A549 (cell line): ENCODE data around the gene SPTLC2. TPM values are rescaled to one million over a fixed set of nuclear protein-coding genes. Genes with fewer than 3 reads are reported as not detected.

ENCODE experiments used
- ATAC-seq, 2 experiments: fragments of 200-7000 bp in 1 of 2; fragments of >200 bp in 1 of 2; cut with Nextera tagmentation in 1 of 2; cut with Tn5 transposase in 1 of 2; 3 replicates each; pipeline versions ENCODE4 v1.8.0 to v1.9.1; 2018 to 2020; ENCODE audit warnings: mild to moderate bottlenecking in 1 of 2, moderate library complexity in 1 of 2
- CTCF ChIA-PET: fragments of 300-600 bp; sonication (Branson Sonifier 250); formaldehyde crosslinking; extraction: SDS; loops from one replicate; lab custom pipeline; 2021; ENCODE audit warnings: antibody characterized with exemption, inconsistent platforms; lab: Yijun Ruan, JAX
- POLR2A ChIA-PET: fragments of 350-600 bp; formaldehyde crosslinking; extraction: SDS; loops from one replicate; lab custom pipeline; 2021; ENCODE audit warnings: antibody characterized with exemption, inconsistent platforms; lab: Yijun Ruan, JAX
- DNase-seq, 2 experiments: peaks; one replicate each; pipeline versions ENCODE4 v3.0.0 to v3.0.0-alpha.2; 2011 to 2016; ENCODE audit warnings: low read depth in 1 of 2, low spot score in 1 of 2
- FAIRE-seq: peaks from 2 replicates; lab custom pipeline; 2011; peaks lifted over from hg19 to GRCh38; lab: Jason Lieb, UNC
- H3K27ac ChIP-seq, 2 experiments: fragments of >200 bp; sonication (Bioruptor Twin); formaldehyde crosslinking; 3 replicates each; pipeline ENCODE4 v1.5.1; 2016 to 2017
- H3K4me1 ChIP-seq: fragments of >200 bp; sonication (Bioruptor Twin); formaldehyde crosslinking; 3 replicates; pipeline ENCODE4 v1.6.1; 2016
- H3K4me2 ChIP-seq: fragments of >200 bp; sonication (Bioruptor Twin); formaldehyde crosslinking; 3 replicates; pipeline ENCODE4 v1.6.1; 2016
- H3K4me3 ChIP-seq: fragments of >200 bp; sonication (Bioruptor Twin); formaldehyde crosslinking; 3 replicates; pipeline ENCODE4 v1.5.1; 2016
- H3K9me3 ChIP-seq: fragments of >200 bp; sonication (Bioruptor Twin); formaldehyde crosslinking; 3 replicates; pipeline ENCODE4 v1.6.1; 2016
- ATOH8 ChIP-seq: fragments of 250-450 bp; sonication (Bioruptor Pico); IDR thresholded peaks from 2 replicates; pipeline ENCODE4 v1.5.0; 2020; ENCODE audit warnings: low read depth, mild to moderate bottlenecking, moderate library complexity
- CBX2 ChIP-seq: fragments of 200-600 bp; sonication (generic); IDR thresholded peaks from 2 replicates; pipeline ENCODE4 v1.6.1; 2016; ENCODE audit warnings: low read depth, mild to moderate bottlenecking, borderline replicate concordance
- CHD4 ChIP-seq: fragments of 200-600 bp; sonication (generic); IDR thresholded peaks from 2 replicates; pipeline ENCODE4 v1.6.1; 2016; ENCODE audit warnings: antibody characterized with exemption, mild to moderate bottlenecking, borderline replicate concordance
- E2F6 ChIP-seq: IDR thresholded peaks from 2 replicates; pipeline ENCODE4 v1.6.1; 2012; ENCODE audit warnings: low read depth, borderline replicate concordance
- ELK1 ChIP-seq: fragments of 150-350 bp; IDR thresholded peaks from 2 replicates; pipeline ENCODE4 v1.6.1; 2014; ENCODE audit warnings: low read depth, mild to moderate bottlenecking, low read length
- FOSL2 ChIP-seq, 2 experiments: fragments of 450-650 bp in 1 of 2; fragments of >200 bp in 1 of 2; sonication (Bioruptor Twin) in 1 of 2; formaldehyde crosslinking; IDR thresholded peaks; 2 replicates each; pipeline versions ENCODE4 v1.5.0 to v1.6.1; 2016 to 2020; ENCODE audit warnings: mild to moderate bottlenecking in 1 of 2, moderate library complexity in 1 of 2
- GATA3 ChIP-seq: IDR thresholded peaks from 2 replicates; pipeline ENCODE4 v1.6.1; 2012; ENCODE audit warnings: borderline replicate concordance
- HDAC2 ChIP-seq: fragments of 200-600 bp; sonication (generic); IDR thresholded peaks from 2 replicates; pipeline ENCODE4 v1.6.1; 2016
- JUN ChIP-seq, 2 experiments: fragments of >200 bp; sonication (Bioruptor Twin); formaldehyde crosslinking; IDR thresholded peaks; 2 replicates in 1 of 2; 3 replicates in 1 of 2; pipeline ENCODE4 v1.6.1; 2016 to 2017
- KDM1A ChIP-seq: fragments of 200-600 bp; sonication (generic); IDR thresholded peaks from 2 replicates; pipeline ENCODE4 v1.6.1; 2016; ENCODE audit warnings: low read depth, mild to moderate bottlenecking
- MAFK ChIP-seq: fragments of 450-650 bp; IDR thresholded peaks from 2 replicates; pipeline ENCODE4 v1.6.1; 2014; ENCODE audit not compliant: partially characterized antibody
- MAX ChIP-seq: IDR thresholded peaks from 2 replicates; pipeline ENCODE4 v1.6.1; 2012
- NR3C1 ChIP-seq: fragments of >200 bp; sonication (Bioruptor Twin); formaldehyde crosslinking; IDR thresholded peaks from 3 replicates; pipeline ENCODE4 v1.6.1; 2017
- REST ChIP-seq: fragments of 200-600 bp; sonication (generic); IDR thresholded peaks from 2 replicates; pipeline ENCODE4 v1.6.1; 2016; ENCODE audit warnings: antibody characterized with exemption, mild to moderate bottlenecking, moderate library complexity
- SREBF2 ChIP-seq: fragments of 450-650 bp; IDR thresholded peaks from 2 replicates; pipeline ENCODE4 v1.6.1; 2014; ENCODE audit warnings: mild to moderate bottlenecking, moderate library complexity
- TFCP2L1 ChIP-seq: fragments of 250-450 bp; sonication (Bioruptor Pico); IDR thresholded peaks from 2 replicates; pipeline ENCODE4 v1.5.0; 2021; ENCODE audit warnings: mild to moderate bottlenecking
- USF2 ChIP-seq: fragments of 450-650 bp; IDR thresholded peaks from 2 replicates; pipeline ENCODE4 v1.6.1; 2014; ENCODE audit warnings: antibody characterized with exemption
- WGBS: methylation state at CpG from one replicate; pipeline ENCODE4 v1.1.6; 2017; ENCODE audit errors: missing lambda C conversion rate; 5-methylcytosine and 5-hydroxymethylcytosine counted together
- polyA plus RNA-seq, 4 experiments: library from polyadenylated mRNA; depleted of rRNA in 3 of 4; stranded (reverse); fragments of >200 nt; fragmentation: RNase III in 1 of 4; extraction: RNeasy Plus Mini Kit Qiagen cat#74134 plus additional on column Dnase treatment in 1 of 4; gene quantifications; 2 replicates in 3 of 4; 3 replicates in 1 of 4; pipeline ENCODE4 v1.2.3, GENCODE V29; 2011 to 2017

Gene SPTLC2
- polyA plus RNA-seq, 2 of the 4 experiments (the other 2 are of a cell fraction) = 17.2 to 30.9 TPM

- TF ChIP-seq USF2 = no peak
- ChIA-PET POLR2A (no interaction called here), CTCF (no interaction called here)
- Histone ChIP-seq H3K4me3 (no peak overlapping the region), H3K27ac (no peak overlapping the region), H3K4me2 (no peak overlapping the region), H3K9me3 (no peaks in the 10 kb centered on the region), H3K4me1 (peaks cover 33% of the 10 kb centered on the region)
- FAIRE-seq = no peak
- ATAC-seq = 0 out of 6 replicates have a peak, but pooled peaks of 1 of the 2 experiments have one; percentile 28
- no peak for DNase-seq
- WGBS = 93% methylated on average over 3 of the region's 3 CpGs
Measured at GRCh38 chr14:77609922-77610321, 6.5 kb downstream of the SPTLC2 start.

- 83% methylated on average over 9 of the region's 9 CpGs for WGBS
- H3K4me2 ChIP-seq = no peak overlapping the region
- ATAC-seq (no peak), FAIRE-seq (no peak), DNase-seq (no peak)
- TF ChIP-seq MAX (no peak), MAFK (no peak), SREBF2 (no peak), HDAC2 (no peak), KDM1A (no peak), E2F6 (no peak), JUN (IDR thresholded peaks at IDR 0.05) (no peak), TFCP2L1 (CRISPR knock-in tag) (no peak), GATA3 (no peak), NR3C1 (no peak), FOSL2 (IDR thresholded peaks at IDR 0.05) (no peak), FOSL2 (CRISPR knock-in tag; IDR thresholded peaks at IDR 0.05) (no peak), CBX2 (no peak), ATOH8 (no peak), CHD4 (no peak), ELK1 (no peak), REST (no peak)
- CTCF ChIA-PET = no interaction called here
- no peak overlapping the region for H3K27ac ChIP-seq
- peaks cover 34% of the 10 kb centered on the region for H3K4me1 ChIP-seq
- H3K4me3 ChIP-seq = no peak overlapping the region
- no peaks in the 10 kb centered on the region for H3K9me3 ChIP-seq
- POLR2A ChIA-PET = interaction anchor here (0.5 kb wide), 1 partner anchor 126 kb away, joined by 5 read pairs; no protein-coding TSS in a partner anchor
Measured at GRCh38 chr14:77607741-77608302, 8.6 kb downstream of the SPTLC2 start.
